HepG2 (cell line): ENCODE data around the gene RIIAD1. TPM values are rescaled to one million over a fixed set of nuclear protein-coding genes. Genes with fewer than 3 reads are reported as not detected.

Experiments used
- ASH2L ChIP-seq: fragments of 300-600, 200-600 bp; sonication (generic); IDR thresholded peaks from 2 replicates; pipeline ENCODE4 v1.7.0; 2017; ENCODE audit warnings: low read depth, mild to moderate bottlenecking, moderate library complexity, mixed read lengths, low read length; ENCODE audit not compliant: insufficient read length
- DR1 ChIP-seq: sonication (generic); formaldehyde crosslinking; IDR thresholded peaks from 2 replicates; pipeline ENCODE4 v1.8.0; 2021; ENCODE audit warnings: mild to moderate bottlenecking, missing genetic modification reagents, inconsistent platforms
- GMEB2 ChIP-seq: IDR thresholded peaks from 2 replicates; pipeline ENCODE4 v1.6.1; 2016; ENCODE audit warnings: missing biosample characterization, missing genetic modification reagents, low read depth
- GZF1 ChIP-seq: sonication (generic); formaldehyde crosslinking; IDR thresholded peaks from 2 replicates; pipeline ENCODE4 v1.5.1; 2020; ENCODE audit warnings: mild to moderate bottlenecking, missing genetic modification reagents
- MTA1 ChIP-seq: sonication (generic); formaldehyde crosslinking; IDR thresholded peaks from 2 replicates; pipeline ENCODE4 v1.4.0; 2020; ENCODE audit warnings: missing genetic modification reagents, mild to moderate bottlenecking, borderline replicate concordance
- MXD4 ChIP-seq: IDR thresholded peaks from 2 replicates; pipeline ENCODE4 v1.6.1; 2016; ENCODE audit warnings: mild to moderate bottlenecking, missing biosample characterization, missing genetic modification reagents
- PRDM10 ChIP-seq: sonication (generic); formaldehyde crosslinking; IDR thresholded peaks from 2 replicates; pipeline ENCODE4 v1.4.0; 2020; ENCODE audit warnings: low read depth, missing genetic modification reagents
- RFXAP ChIP-seq: sonication (generic); formaldehyde crosslinking; IDR thresholded peaks from 2 replicates; pipeline ENCODE4 v1.4.0; 2020; ENCODE audit warnings: missing genetic modification reagents, borderline replicate concordance
- SALL2 ChIP-seq: sonication (generic); formaldehyde crosslinking; IDR thresholded peaks from 2 replicates; pipeline ENCODE4 v1.8.1; 2023; ENCODE audit warnings: mild to moderate bottlenecking, missing genetic modification reagents, inconsistent platforms
- SP5 ChIP-seq: IDR thresholded peaks from 2 replicates; pipeline ENCODE4 v1.6.1; 2016; ENCODE audit warnings: low read depth, borderline replicate concordance
- SRSF1 ChIP-seq: fragments of 200-400 bp; formaldehyde crosslinking; optimal IDR thresholded peaks from 2 replicates; pipeline ENCODE3; 2017; ENCODE audit warnings: mild to moderate bottlenecking, low read depth, low read length, moderate library complexity
- TBX2 ChIP-seq: sonication (generic); formaldehyde crosslinking; IDR thresholded peaks from 2 replicates; pipeline ENCODE4 v1.5.0; 2020; ENCODE audit warnings: missing genetic modification reagents, mild to moderate bottlenecking, borderline replicate concordance
- XBP1 ChIP-seq: sonication (generic); formaldehyde crosslinking; IDR thresholded peaks from 2 replicates; pipeline ENCODE4 v1.5.0; 2020; ENCODE audit warnings: missing genetic modification reagents
- ZGPAT ChIP-seq: IDR thresholded peaks from 2 replicates; pipeline ENCODE4 v1.6.1; 2016; ENCODE audit warnings: mild to moderate bottlenecking
- ZNF276 ChIP-seq: sonication (generic); formaldehyde crosslinking; IDR thresholded peaks from 2 replicates; pipeline ENCODE4 v1.4.0; 2020; ENCODE audit warnings: mild to moderate bottlenecking, low read depth, missing genetic modification reagents
- ZNF30 ChIP-seq: sonication (generic); formaldehyde crosslinking; IDR thresholded peaks from 2 replicates; pipeline ENCODE4 v1.5.0; 2020; ENCODE audit warnings: mild to moderate bottlenecking, missing genetic modification reagents
- ZNF589 ChIP-seq: sonication (generic); formaldehyde crosslinking; conservative IDR thresholded peaks from 2 replicates; pipeline ENCODE4 v1.8.0; 2022; ENCODE audit warnings: mild to moderate bottlenecking, moderate library complexity, missing genetic modification reagents
- ZNF766 ChIP-seq: sonication (generic); formaldehyde crosslinking; IDR thresholded peaks from 2 replicates; pipeline ENCODE4 v1.5.0; 2020; ENCODE audit warnings: missing genetic modification reagents, borderline replicate concordance
- ZNF768 ChIP-seq: sonication (generic); formaldehyde crosslinking; IDR thresholded peaks from 2 replicates; pipeline ENCODE4 v1.4.0; 2020; ENCODE audit warnings: missing genetic modification reagents
- polyA plus RNA-seq, 8 experiments: library from polyadenylated mRNA; depleted of rRNA in 3 of 8; stranded (reverse) in 7 of 8; unstranded in 1 of 8; fragments of >200 nt; fragmentation: Illumina TruSeq in 4 of 8; extraction: Trizol in 4 of 8; gene quantifications; 2 replicates each; pipeline versions ENCODE4 v1.2.1 to v1.2.3, GENCODE V29; 2011 to 2016; ENCODE audit warnings: low read depth in 4 of 8, missing spikeins in 1 of 8, mixed read lengths in 1 of 8; ENCODE audit not compliant: insufficient read depth in 1 of 8
- total RNA-seq, 5 experiments: library from RNA; depleted of rRNA; stranded (reverse); fragments of >200 nt; fragmentation: Illumina TruSeq; extraction: Trizol; gene quantifications; 2 replicates each; pipeline ENCODE4 v1.2.3, GENCODE V29; 2016; ENCODE audit warnings: low read depth in 1 of 5

The RIIAD1 gene
- total and polyA plus RNA-seq, 2 of the 13 experiments (the other 11 are each of a cell fraction or from before 2014, with no cell fraction given), result not detected

- TF ChIP-seq ZGPAT (CRISPR knock-in tag) (peak; percentile 79; the same call in 1 of the 2 replicates), PRDM10 (no peak), SALL2 (peak; percentile 56; the same call in 1 of the 2 replicates), XBP1 (CRISPR knock-in tag) (no peak), SRSF1 (peak; percentile 90), SP5 (CRISPR knock-in tag) (no peak), GMEB2 (CRISPR knock-in tag) (no peak), MXD4 (CRISPR knock-in tag) (no peak), ZNF768 (CRISPR knock-in tag) (peak; percentile 49; the same call in 1 of the 2 replicates), GZF1 (CRISPR knock-in tag) (peak; percentile 93), ZNF589 (CRISPR knock-in tag) (no peak), RFXAP (peak; percentile 77), MTA1 (no peak), DR1 (CRISPR knock-in tag) (peak; percentile 72), ZNF30 (CRISPR knock-in tag) (0 out of 2 replicates have a peak, but pooled peaks have one; percentile 22), TBX2 (peak; percentile 87), ASH2L (peak; percentile 91), ZNF766 (CRISPR knock-in tag) (peak; percentile 74; the same call in 1 of the 2 replicates), ZNF276 (CRISPR knock-in tag) (no peak)
Measured at GRCh38 chr1:151762941-151763921, 41.9 kb downstream of the RIIAD1 start, which contains the start of gene MRPL9 (continued).
